ENCODE results near the gene TMEM147. TPM values are rescaled to one million over a fixed set of nuclear protein-coding genes. Genes with fewer than 3 reads are reported as not detected.

TMEM147 gene
- total and polyA plus RNA-seq, 2 of the 13 experiments (the other 11 are each of a cell fraction or from before 2014, with no cell fraction given): 141 to 176 TPM

GRCh38 chr19:35557539-35558399 is 12.3 kb downstream of the TMEM147 start (continued):
- TF ChIP-seq MBNL3 (CRISPR knock-in tag; conservative IDR thresholded peaks at IDR 0.05): no peak
- TF ChIP-seq GTF3A (CRISPR knock-in tag; conservative IDR thresholded peaks at IDR 0.05): no peak
- TF ChIP-seq, protein P1, sequence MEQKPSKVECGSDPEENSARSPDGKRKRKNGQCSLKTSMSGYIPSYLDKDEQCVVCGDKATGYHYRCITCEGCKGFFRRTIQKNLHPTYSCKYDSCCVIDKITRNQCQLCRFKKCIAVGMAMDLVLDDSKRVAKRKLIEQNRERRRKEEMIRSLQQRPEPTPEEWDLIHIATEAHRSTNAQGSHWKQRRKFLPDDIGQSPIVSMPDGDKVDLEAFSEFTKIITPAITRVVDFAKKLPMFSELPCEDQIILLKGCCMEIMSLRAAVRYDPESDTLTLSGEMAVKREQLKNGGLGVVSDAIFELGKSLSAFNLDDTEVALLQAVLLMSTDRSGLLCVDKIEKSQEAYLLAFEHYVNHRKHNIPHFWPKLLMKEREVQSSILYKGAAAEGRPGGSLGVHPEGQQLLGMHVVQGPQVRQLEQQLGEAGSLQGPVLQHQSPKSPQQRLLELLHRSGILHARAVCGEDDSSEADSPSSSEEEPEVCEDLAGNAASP (CRISPR knock-in tag; IDR thresholded peaks at IDR 0.05; ENCODE audit: borderline replicate concordance): no peak
- TF ChIP-seq CREM (IDR thresholded peaks at IDR 0.05): no peak
- no peak for TF ChIP-seq CREM (CRISPR knock-in tag; IDR thresholded peaks at IDR 0.05)
- peak; percentile 54; the same call in 1 of the 2 replicates for TF ChIP-seq ZC3H13 (CRISPR knock-in tag; IDR thresholded peaks at IDR 0.05)
- TF ChIP-seq ISX (CRISPR knock-in tag; conservative IDR thresholded peaks at IDR 0.05): no peak
- no peak for TF ChIP-seq MAZ (IDR thresholded peaks at IDR 0.05; ENCODE audit: borderline replicate concordance, low read depth, low read length)
- TF ChIP-seq MAZ (CRISPR knock-in tag; IDR thresholded peaks at IDR 0.05; ENCODE audit: low read depth): no peak
- TF ChIP-seq GATAD1 (CRISPR knock-in tag; IDR thresholded peaks at IDR 0.05): no peak
- TF ChIP-seq ZBTB3 (CRISPR knock-in tag; IDR thresholded peaks at IDR 0.05; ENCODE audit: borderline replicate concordance, low read depth): no peak
- TF ChIP-seq ERF (CRISPR knock-in tag; IDR thresholded peaks at IDR 0.05): no peak
- TF ChIP-seq SRSF9 (IDR thresholded peaks at IDR 0.05; ENCODE audit: borderline replicate concordance, insufficient read depth, low read depth, low read length, poor library complexity, severe bottlenecking): no peak
- 0 out of 2 replicates have a peak, but pooled peaks have one; percentile 5 for TF ChIP-seq ZNF672 (CRISPR knock-in tag; IDR thresholded peaks at IDR 0.05)
- TF ChIP-seq ZNF263 (CRISPR knock-in tag; IDR thresholded peaks at IDR 0.05): peak; percentile 97
- 0 out of 2 replicates have a peak, but pooled peaks have one; percentile 32 for TF ChIP-seq ZBTB7A (CRISPR knock-in tag; IDR thresholded peaks at IDR 0.05)
- TF ChIP-seq, protein P2, sequence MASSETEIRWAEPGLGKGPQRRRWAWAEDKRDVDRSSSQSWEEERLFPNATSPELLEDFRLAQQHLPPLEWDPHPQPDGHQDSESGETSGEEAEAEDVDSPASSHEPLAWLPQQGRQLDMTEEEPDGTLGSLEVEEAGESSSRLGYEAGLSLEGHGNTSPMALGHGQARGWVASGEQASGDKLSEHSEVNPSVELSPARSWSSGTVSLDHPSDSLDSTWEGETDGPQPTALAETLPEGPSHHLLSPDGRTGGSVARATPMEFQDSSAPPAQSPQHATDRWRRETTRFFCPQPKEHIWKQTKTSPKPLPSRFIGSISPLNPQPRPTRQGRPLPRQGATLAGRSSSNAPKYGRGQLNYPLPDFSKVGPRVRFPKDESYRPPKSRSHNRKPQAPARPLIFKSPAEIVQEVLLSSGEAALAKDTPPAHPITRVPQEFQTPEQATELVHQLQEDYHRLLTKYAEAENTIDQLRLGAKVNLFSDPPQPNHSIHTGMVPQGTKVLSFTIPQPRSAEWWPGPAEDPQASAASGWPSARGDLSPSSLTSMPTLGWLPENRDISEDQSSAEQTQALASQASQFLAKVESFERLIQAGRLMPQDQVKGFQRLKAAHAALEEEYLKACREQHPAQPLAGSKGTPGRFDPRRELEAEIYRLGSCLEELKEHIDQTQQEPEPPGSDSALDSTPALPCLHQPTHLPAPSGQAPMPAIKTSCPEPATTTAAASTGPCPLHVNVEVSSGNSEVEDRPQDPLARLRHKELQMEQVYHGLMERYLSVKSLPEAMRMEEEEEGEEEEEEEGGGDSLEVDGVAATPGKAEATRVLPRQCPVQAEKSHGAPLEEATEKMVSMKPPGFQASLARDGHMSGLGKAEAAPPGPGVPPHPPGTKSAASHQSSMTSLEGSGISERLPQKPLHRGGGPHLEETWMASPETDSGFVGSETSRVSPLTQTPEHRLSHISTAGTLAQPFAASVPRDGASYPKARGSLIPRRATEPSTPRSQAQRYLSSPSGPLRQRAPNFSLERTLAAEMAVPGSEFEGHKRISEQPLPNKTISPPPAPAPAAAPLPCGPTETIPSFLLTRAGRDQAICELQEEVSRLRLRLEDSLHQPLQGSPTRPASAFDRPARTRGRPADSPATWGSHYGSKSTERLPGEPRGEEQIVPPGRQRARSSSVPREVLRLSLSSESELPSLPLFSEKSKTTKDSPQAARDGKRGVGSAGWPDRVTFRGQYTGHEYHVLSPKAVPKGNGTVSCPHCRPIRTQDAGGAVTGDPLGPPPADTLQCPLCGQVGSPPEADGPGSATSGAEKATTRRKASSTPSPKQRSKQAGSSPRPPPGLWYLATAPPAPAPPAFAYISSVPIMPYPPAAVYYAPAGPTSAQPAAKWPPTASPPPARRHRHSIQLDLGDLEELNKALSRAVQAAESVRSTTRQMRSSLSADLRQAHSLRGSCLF (CRISPR knock-in tag; IDR thresholded peaks at IDR 0.05; ENCODE audit: borderline replicate concordance): no peak
- no peak for TF ChIP-seq ZNF225 (CRISPR knock-in tag; IDR thresholded peaks at IDR 0.05)
- no peak for TF ChIP-seq ZMAT5 (CRISPR knock-in tag; IDR thresholded peaks at IDR 0.05; ENCODE audit: borderline replicate concordance, low read depth)
- TF ChIP-seq NONO (IDR thresholded peaks at IDR 0.05): no peak
- TF ChIP-seq NONO (CRISPR knock-in tag; conservative IDR thresholded peaks at IDR 0.05): 0 out of 2 replicates have a peak, but pooled peaks have one; percentile 45
- TF ChIP-seq SOX6 (IDR thresholded peaks at IDR 0.05): no peak
- 0 out of 2 replicates have a peak, but pooled peaks have one; percentile 12 for TF ChIP-seq SOX6 (CRISPR knock-in tag; IDR thresholded peaks at IDR 0.05)
- no peak for TF ChIP-seq ZNF777 (CRISPR knock-in tag; IDR thresholded peaks at IDR 0.05)
- TF ChIP-seq ZFY (CRISPR knock-in tag; IDR thresholded peaks at IDR 0.05): peak; percentile 47; the same call in 1 of the 2 replicates

All from HepG2 (cell line).